Sigmoid colon (tissue), 7 donors: ENCODE measurements around the gene SLC31A2. TPM values are rescaled to one million over a fixed set of nuclear protein-coding genes. Genes with fewer than 3 reads are reported as not detected.
A peak's percentile ranks its signal among the peaks of the same experiment; 100 is the strongest.
"Not testable (repeated sequence)": the region's sequence is repeated elsewhere in the genome, so short reads cannot be mapped to it uniquely, and the experiment has no call there.

Experiments
- DNase-seq: peaks from one replicate; pipeline ENCODE4 v3.0.0-alpha.2; 2019
- H3K27ac ChIP-seq, 4 donors: fragments of 200-600 bp; sonication (generic); one replicate each; pipeline ENCODE4 v1.5.1; 2016 to 2019; ENCODE audit warnings: mild to moderate bottlenecking in 1 of 4
- H3K27me3 ChIP-seq, 3 donors: fragments of 200-600 bp; sonication (generic); one replicate each; pipeline ENCODE4 v1.5.1; 2019; ENCODE audit warnings: mild to moderate bottlenecking in 1 of 3
- H3K36me3 ChIP-seq, 4 donors: fragments of 200-600 bp; sonication (generic); one replicate each; pipeline ENCODE4 v1.5.1; 2016 to 2019
- H3K4me1 ChIP-seq, 4 donors: fragments of 200-600 bp; sonication (generic); one replicate each; pipeline ENCODE4 v1.5.1; 2017 to 2019
- H3K4me3 ChIP-seq, 4 donors: fragments of 200-600 bp; sonication (generic); one replicate each; pipeline ENCODE4 v1.5.1; 2017 to 2019; ENCODE audit warnings: mild to moderate bottlenecking in 2 of 4, moderate library complexity in 1 of 4
- H3K9me3 ChIP-seq, 4 donors: fragments of 200-600 bp in 3 of 4; sonication (generic) in 3 of 4; one replicate each; pipeline versions ENCODE4 v1.5.1 to v1.6.1; 2013 to 2019
- CTCF ChIP-seq, 4 experiments: fragments of 450-650 bp in 3 of 4; fragments of 200-600 bp in 1 of 4; IDR thresholded peaks; one replicate each; pipeline ENCODE4 v1.5.1; 2016 to 2019; ENCODE audit warnings: antibody characterized with exemption in 4 of 4, mild to moderate bottlenecking in 3 of 4, moderate library complexity in 2 of 4
- EP300 ChIP-seq, 4 donors: sonication (generic); formaldehyde crosslinking; IDR thresholded peaks; one replicate each; pipeline ENCODE4 v1.6.1; 2017; ENCODE audit warnings: antibody characterized with exemption in 4 of 4
- POLR2A ChIP-seq, 2 donors: fragments of 450-650 bp; IDR thresholded peaks; one replicate each; pipeline ENCODE4 v1.6.1; 2016; ENCODE audit warnings: antibody characterized with exemption in 2 of 2, mild to moderate bottlenecking in 2 of 2, moderate library complexity in 2 of 2
- POLR2AphosphoS5 ChIP-seq, 4 donors: sonication (generic); formaldehyde crosslinking; IDR thresholded peaks; one replicate each; pipeline ENCODE4 v1.6.1; 2017; ENCODE audit warnings: antibody characterized with exemption in 4 of 4
- WGBS, 2 donors: extraction: QIAGEN DNeasy Blood & Tissue Kit; methylation state at CpG; one replicate each; pipeline ENCODE4 v1.1.7; 2013; 5-methylcytosine and 5-hydroxymethylcytosine counted together
- intact Hi-C: fragments of 100-400 bp; cut with DNase I; formaldehyde crosslinking; loops from one replicate; pipeline ENCODE4 v1.15.1; 2023
- polyA plus RNA-seq, 3 donors: library from polyadenylated mRNA; stranded (reverse); fragments of 200-250 nt; gene quantifications; one replicate each; pipeline ENCODE4 v1.2.3, GENCODE V29; 2013
- total RNA-seq, 4 donors: library from RNA; depleted of rRNA; stranded (reverse); fragments of >200 nt; gene quantifications; one replicate each; pipeline ENCODE4 v1.1.0, GENCODE V29; 2016
- donor health status: healthy with polysubstance abuse.
- donor health status: Bipolar disorder and iron deficiency.
- donor health status: healthy.

Gene SLC31A2
- 10 to 100 TPM in 2 of 4 donors, 1 to 10 TPM in 2; 4.5 to 12.5 (median 7.7) TPM for total RNA-seq
- polyA plus RNA-seq = 10 to 100 TPM; 10.8 to 19.9 (median 13.0) TPM

DNA sequence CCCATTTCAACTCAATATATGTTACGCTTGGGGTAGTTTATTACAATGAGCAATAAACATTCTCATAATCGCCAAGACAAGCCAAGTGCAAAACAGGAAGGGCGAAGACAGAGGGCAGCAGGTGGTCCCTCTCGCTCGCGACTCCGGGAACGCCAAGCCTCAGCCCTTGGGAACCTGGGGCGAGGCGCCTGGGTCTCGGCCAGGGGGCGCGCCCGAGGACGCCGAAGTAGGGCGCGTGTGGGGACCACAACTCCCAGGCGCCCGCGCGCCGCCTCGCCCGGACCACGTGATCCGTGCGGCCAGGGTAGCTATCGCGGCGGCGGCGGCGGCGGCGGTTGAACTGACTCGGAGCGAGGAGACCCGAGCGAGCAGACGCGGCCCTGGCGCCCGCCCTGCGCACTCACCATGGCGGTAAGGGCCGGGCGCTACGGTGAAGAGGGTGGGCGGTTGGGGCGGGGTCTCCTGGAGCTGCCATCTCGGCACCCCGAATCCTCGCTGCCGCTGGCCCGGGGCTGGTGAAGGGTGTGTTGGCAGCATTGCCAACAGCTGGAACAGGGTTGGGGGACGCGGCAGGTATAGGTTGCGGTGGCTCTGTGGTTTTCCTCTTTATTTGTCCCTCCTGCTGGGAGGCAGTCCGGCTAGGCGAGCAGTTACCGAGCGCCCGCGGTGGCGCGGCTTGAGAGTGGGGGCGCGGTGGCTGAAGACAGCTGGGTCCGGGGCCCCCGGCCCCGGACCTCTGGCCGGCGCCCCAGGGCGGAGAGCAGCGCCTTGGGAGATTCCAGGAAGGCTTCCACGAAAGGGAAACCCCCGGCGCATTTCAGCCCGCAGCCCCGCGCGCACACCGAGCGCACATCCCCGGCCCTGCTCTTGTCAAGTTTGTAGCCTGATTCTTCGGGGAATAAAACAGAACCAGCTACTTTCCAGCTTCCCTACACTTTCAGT is at the start of gene SLC31A2:
SLC31A2 (plus strand) TSS at position 338 of the 942 bp plus-strand sequence; CDS start at position 406, 68 bp downstream.
- H3K27ac ChIP-seq = peak within 1 kb of the TSS; percentile 75 to 88 (median 83)
- H3K9me3 ChIP-seq = no peaks in the 10 kb centered on the region
- peak; percentile 94 for DNase-seq
- no peaks in the 10 kb centered on the region for H3K36me3 ChIP-seq
- H3K4me3 ChIP-seq = peak within 1 kb of the TSS; percentile 63 to 97 (median 82)
- 1% methylated on average over 87 of the region's 87 CpGs for WGBS, 2 donors
- intact Hi-C loops = loop anchor here (5.0 kb wide), 1 partner anchor 71 kb away; the partner anchor contains the start of genes FKBP15 and SLC31A1
- H3K4me1 ChIP-seq = peaks cover 0 to 23% (median 14%) of the 10 kb centered on the region in 4 donors
- no peak for TF ChIP-seq EP300 (IDR thresholded peaks at IDR 0.05)
- TF ChIP-seq CTCF (IDR thresholded peaks at IDR 0.05) = peak in 1 of 4 experiments; percentile 22
- peak; percentile 55 to 79 (median 71) for TF ChIP-seq POLR2AphosphoS5 (IDR thresholded peaks at IDR 0.05)
- TF ChIP-seq POLR2A (IDR thresholded peaks at IDR 0.05) = peak; percentile 17 to 25
- no peaks in the 10 kb centered on the region for H3K27me3 ChIP-seq

GRCh38 chr9:113105345-113105744 is 45.5 kb upstream of the SLC31A2 start:
- H3K27me3 ChIP-seq, intact Hi-C loops, H3K4me1 ChIP-seq, H3K36me3 ChIP-seq, H3K9me3 ChIP-seq, DNase-seq, H3K27ac ChIP-seq, H3K4me3 ChIP-seq: not testable (repeated sequence)
- no CpG with 5 or more reads among the region's 6 CpGs for WGBS, 2 donors

- H3K4me3 ChIP-seq, H3K36me3 ChIP-seq, intact Hi-C loops, DNase-seq, H3K27ac ChIP-seq, H3K27me3 ChIP-seq, H3K9me3 ChIP-seq, H3K4me1 ChIP-seq: not testable (repeated sequence)
- WGBS, 2 donors = 6 to 7% methylated on average over 10 to 13 of the region's 56 CpGs
- peak; percentile 35 to 80 (median 54) for TF ChIP-seq CTCF (IDR thresholded peaks at IDR 0.05)
Measured at GRCh38 chr9:113111065-113111951, 39.5 kb upstream of the SLC31A2 start.

GRCh38 chr9:113112706-113113510 is 37.9 kb upstream of the SLC31A2 start:
- TF ChIP-seq CTCF (IDR thresholded peaks at IDR 0.05) = peak in 3 of 4 experiments; percentile 37 to 68 (median 45)
- H3K4me1 ChIP-seq, DNase-seq, H3K4me3 ChIP-seq, intact Hi-C loops, H3K9me3 ChIP-seq, H3K27me3 ChIP-seq, H3K36me3 ChIP-seq, H3K27ac ChIP-seq: not testable (repeated sequence)
- 0 to 3% methylated on average over 8 to 11 of the region's 54 CpGs for WGBS, 2 donors

DNA sequence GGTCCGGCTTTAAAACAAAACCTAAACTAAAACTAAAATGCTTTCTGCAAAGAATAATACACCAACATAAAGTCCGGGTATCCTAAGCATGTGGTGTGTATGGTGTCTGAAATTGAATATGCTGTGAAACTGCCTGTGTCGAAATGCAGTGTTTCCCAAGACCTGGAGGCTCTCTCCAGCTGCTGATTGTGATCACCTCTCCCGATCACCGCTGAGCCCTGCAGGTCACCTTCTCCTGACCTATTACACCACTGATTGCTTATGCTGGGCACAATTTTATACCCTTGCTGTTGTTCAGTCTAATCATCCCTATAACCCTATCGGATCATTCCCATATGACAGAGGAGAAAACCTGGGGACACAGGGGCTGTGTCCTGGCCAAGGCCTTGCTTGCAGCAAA is 32.0 kb upstream of the SLC31A2 start:
- H3K4me1 ChIP-seq, intact Hi-C loops, H3K27me3 ChIP-seq, H3K4me3 ChIP-seq, H3K9me3 ChIP-seq, DNase-seq, H3K36me3 ChIP-seq, H3K27ac ChIP-seq: not testable (repeated sequence)
- no CpG with 5 or more reads among the region's 6 CpGs for WGBS, 2 donors
